Cardiac muscle cell (in vitro differentiated cells and primary cell): Measurements from ENCODE around the gene ZC3H4. TPM values are rescaled to one million over a fixed set of nuclear protein-coding genes. Genes with fewer than 3 reads are reported as not detected.
A peak's percentile ranks its signal among the peaks of the same experiment; 100 is the strongest.

ENCODE experiments used
- DNase-seq, 2 donors: peaks; one replicate each; pipeline versions ENCODE4 v3.0.0 to v3.0.0-alpha.2; 2010 to 2017; ENCODE audit warnings: low read depth in 1 of 2, low spot score in 1 of 2
- H3K27ac ChIP-seq: fragments of 200-600 bp; sonication (generic); 2 replicates; pipeline ENCODE4 v1.5.1; 2016
- H3K27me3 ChIP-seq: fragments of 200-600 bp; sonication (generic); 2 replicates; pipeline ENCODE4 v1.6.0; 2016; ENCODE audit warnings: control low read depth
- H3K36me3 ChIP-seq: fragments of 200-600 bp; sonication (generic); 2 replicates; pipeline ENCODE4 v1.5.1; 2016; ENCODE audit warnings: control low read depth
- H3K4me1 ChIP-seq: fragments of 200-600 bp; sonication (generic); 2 replicates; pipeline ENCODE4 v1.8.1; 2017; ENCODE audit warnings: low read depth, mild to moderate bottlenecking, mixed run types
- H3K4me3 ChIP-seq: fragments of 200-600 bp; sonication (generic); 2 replicates; pipeline ENCODE4 v1.5.1; 2016; ENCODE audit warnings: mild to moderate bottlenecking
- H3K9me3 ChIP-seq: fragments of 200-600 bp; sonication (generic); 2 replicates; pipeline ENCODE4 v1.5.1; 2017; ENCODE audit warnings: low read depth, mild to moderate bottlenecking, control low read depth
- polyA plus RNA-seq: library from polyadenylated mRNA; unstranded; fragments of >200 nt; fragmentation: Nextera tagmentation; extraction: Ambion mirVana; gene quantifications from 2 replicates; pipeline ENCODE4 v1.2.1, GENCODE V29; 2016
- total RNA-seq: library from RNA; depleted of rRNA; stranded (reverse); fragments of >200 nt; gene quantifications from 2 replicates; pipeline ENCODE4 v1.2.3, GENCODE V29; 2016
- TF ChIP-seq, protein P1 (sequence below): IDR thresholded peaks from 2 replicates; pipeline ENCODE4 v1.5.1; 2012; ENCODE audit warnings: low read depth, mild to moderate bottlenecking, low read length

Gene ZC3H4
- total and polyA plus RNA-seq, 2 experiments from 2014 or later: 5.0 to 34.6 TPM

GRCh38 chr19:47019431-47020041 is 94.0 kb downstream of the ZC3H4 start, which contains the start of gene NPAS1:
TSS of gene NPAS1 (plus strand) at chr19:47019837. CDS start at chr19:47021048, 1,211 bp downstream.
- DNase-seq: peak in 1 of 2 donors; percentile 55
- Histone ChIP-seq H3K36me3 (no peaks in the 10 kb centered on the region), H3K4me1 (peaks cover 9% of the 10 kb centered on the region), H3K27ac (no peak within 1 kb of the TSS), H3K4me3 (peak within 1 kb of the TSS; percentile 39), H3K9me3 (no peaks in the 10 kb centered on the region), H3K27me3 (peaks cover 68% of the 10 kb centered on the region)
- TF ChIP-seq, protein P1, sequence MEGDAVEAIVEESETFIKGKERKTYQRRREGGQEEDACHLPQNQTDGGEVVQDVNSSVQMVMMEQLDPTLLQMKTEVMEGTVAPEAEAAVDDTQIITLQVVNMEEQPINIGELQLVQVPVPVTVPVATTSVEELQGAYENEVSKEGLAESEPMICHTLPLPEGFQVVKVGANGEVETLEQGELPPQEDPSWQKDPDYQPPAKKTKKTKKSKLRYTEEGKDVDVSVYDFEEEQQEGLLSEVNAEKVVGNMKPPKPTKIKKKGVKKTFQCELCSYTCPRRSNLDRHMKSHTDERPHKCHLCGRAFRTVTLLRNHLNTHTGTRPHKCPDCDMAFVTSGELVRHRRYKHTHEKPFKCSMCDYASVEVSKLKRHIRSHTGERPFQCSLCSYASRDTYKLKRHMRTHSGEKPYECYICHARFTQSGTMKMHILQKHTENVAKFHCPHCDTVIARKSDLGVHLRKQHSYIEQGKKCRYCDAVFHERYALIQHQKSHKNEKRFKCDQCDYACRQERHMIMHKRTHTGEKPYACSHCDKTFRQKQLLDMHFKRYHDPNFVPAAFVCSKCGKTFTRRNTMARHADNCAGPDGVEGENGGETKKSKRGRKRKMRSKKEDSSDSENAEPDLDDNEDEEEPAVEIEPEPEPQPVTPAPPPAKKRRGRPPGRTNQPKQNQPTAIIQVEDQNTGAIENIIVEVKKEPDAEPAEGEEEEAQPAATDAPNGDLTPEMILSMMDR: no peak

DNA sequence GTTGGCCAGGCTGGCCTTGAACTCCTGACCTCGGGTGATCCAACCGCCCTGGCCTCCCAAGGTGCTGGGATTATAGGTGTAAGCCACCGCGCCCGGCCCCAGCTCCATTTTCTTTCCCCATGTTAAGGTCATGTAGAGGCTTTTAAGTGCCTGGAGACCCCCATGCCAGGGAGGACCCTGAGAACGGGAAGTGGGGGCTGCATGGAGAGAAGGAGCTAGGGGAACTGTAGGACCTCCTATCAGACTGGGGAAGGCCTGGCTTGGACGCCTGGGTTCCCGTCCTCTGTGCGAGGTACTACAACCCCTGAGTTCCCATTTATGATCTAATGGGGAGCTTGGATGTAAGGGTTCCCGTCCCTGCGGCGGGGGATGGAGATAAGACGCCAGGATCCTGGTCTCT is 94.7 kb downstream of the ZC3H4 start:
- no peaks in the 10 kb centered on the region for H3K36me3 ChIP-seq
- H3K4me3 ChIP-seq: no peak overlapping the region
- H3K27me3 ChIP-seq: peaks cover 61% of the 10 kb centered on the region

More for the DNA sequence above, 94.7 kb downstream of the ZC3H4 start:
- no peaks in the 10 kb centered on the region for H3K9me3 ChIP-seq
- H3K27ac ChIP-seq: no peak overlapping the region
- TF ChIP-seq, protein P1: no peak
- peaks cover 9% of the 10 kb centered on the region for H3K4me1 ChIP-seq
- DNase-seq: no peak

Other genes with a start within 250 kb of the ZC3H4 start
- gene NPAS1, start 93.9 kb downstream of the ZC3H4 start, total RNA-seq: 1.9 and 2.9 TPM in 2 replicates
- 8.4 and 12.5 TPM in 2 replicates for gene NPAS1, start 93.9 kb downstream of the ZC3H4 start, polyA plus RNA-seq
- gene TMEM160, start 65.2 kb downstream of the ZC3H4 start, total RNA-seq: 62.7 and 64.5 TPM in 2 replicates
- 123 and 129 TPM in 2 replicates for gene TMEM160, start 65.2 kb downstream of the ZC3H4 start, polyA plus RNA-seq
- 128 and 148 TPM in 2 replicates for gene SAE1, start 17.1 kb upstream of the ZC3H4 start, total RNA-seq
- 171 and 213 TPM in 2 replicates for gene SAE1, start 17.1 kb upstream of the ZC3H4 start, polyA plus RNA-seq
- gene BBC3, start 117.4 kb upstream of the ZC3H4 start, total RNA-seq: 19.1 and 21.5 TPM in 2 replicates
- gene BBC3, start 117.4 kb upstream of the ZC3H4 start, polyA plus RNA-seq: 12.9 and 19.2 TPM in 2 replicates
- gene CCDC9, start 142.7 kb upstream of the ZC3H4 start, total RNA-seq: 13.8 and 22.5 TPM in 2 replicates
- gene CCDC9, start 142.7 kb upstream of the ZC3H4 start, polyA plus RNA-seq: 16.3 and 21.9 TPM in 2 replicates
- 1.5 and 4.8 TPM in 2 replicates for gene INAFM1, start 161.1 kb upstream of the ZC3H4 start, total RNA-seq
- gene INAFM1, start 161.1 kb upstream of the ZC3H4 start, polyA plus RNA-seq: 2.8 and 5.8 TPM in 2 replicates
- not detected in 2 replicates for gene C5AR1, start 196.1 kb upstream of the ZC3H4 start, total RNA-seq
- not detected in 2 replicates for gene C5AR1, start 196.1 kb upstream of the ZC3H4 start, polyA plus RNA-seq
- 0.18 TPM in 1 of 2 replicates, not detected in the other for gene C5AR2, start 218.4 kb upstream of the ZC3H4 start, total RNA-seq
- not detected in 2 replicates for gene C5AR2, start 218.4 kb upstream of the ZC3H4 start, polyA plus RNA-seq
- 29.1 and 33.7 TPM in 2 replicates for gene DHX34, start 235.5 kb upstream of the ZC3H4 start, total RNA-seq
- gene DHX34, start 235.5 kb upstream of the ZC3H4 start, polyA plus RNA-seq: 16.1 and 18.2 TPM in 2 replicates